Upper lobe of left lung (tissue), 6 donors: ENCODE data around the gene CCDC198. TPM values are rescaled to one million over a fixed set of nuclear protein-coding genes. Genes with fewer than 3 reads are reported as not detected.

Experiments
- ATAC-seq, 2 donors: fragments of 200-7000 bp; cut with Tn5 transposase; one replicate each; pipeline ENCODE4 v1.9.1; 2022; ENCODE audit warnings: mild to moderate bottlenecking in 2 of 2, moderate library complexity in 2 of 2; ENCODE audit not compliant: low FRiP score in 2 of 2
- DNase-seq, 2 donors: peaks; one replicate each; pipeline ENCODE4 v3.0.0-alpha.2; 2019 to 2020
- H3K27ac ChIP-seq, 4 donors: fragments of 200-600 bp; sonication (generic); one replicate each; pipeline ENCODE4 v1.5.1; 2016 to 2019
- H3K27me3 ChIP-seq, 4 donors: fragments of 200-600 bp; sonication (generic); one replicate each; pipeline ENCODE4 v1.5.1; 2017 to 2019
- H3K36me3 ChIP-seq, 4 donors: fragments of 200-600 bp; sonication (generic); one replicate each; pipeline ENCODE4 v1.5.1; 2016 to 2019
- H3K4me1 ChIP-seq, 4 donors: fragments of 200-600 bp; sonication (generic); one replicate each; pipeline ENCODE4 v1.5.1; 2018 to 2019
- H3K4me3 ChIP-seq, 4 donors: fragments of 200-600 bp; sonication (generic); one replicate each; pipeline ENCODE4 v1.5.1; 2017 to 2019; ENCODE audit warnings: mild to moderate bottlenecking in 2 of 4, moderate library complexity in 1 of 4
- H3K9me3 ChIP-seq, 4 donors: fragments of 200-600 bp; sonication (generic); one replicate each; pipeline ENCODE4 v1.5.1; 2018 to 2019
- CTCF ChIP-seq, 6 experiments: fragments of 450-650 bp in 4 of 6; fragments of 200-600 bp in 2 of 6; sonication (generic) in 2 of 6; IDR thresholded peaks; one replicate each; pipeline ENCODE4 v1.5.1; 2016 to 2019; ENCODE audit warnings: antibody characterized with exemption in 6 of 6
- EP300 ChIP-seq, 4 donors: sonication (generic); formaldehyde crosslinking; IDR thresholded peaks; one replicate each; pipeline ENCODE4 v1.5.1; 2017; ENCODE audit warnings: antibody characterized with exemption in 4 of 4, control low read depth in 2 of 4
- POLR2A ChIP-seq, 4 donors: fragments of 450-650 bp; IDR thresholded peaks; one replicate each; pipeline ENCODE4 v1.5.1; 2016 to 2017; ENCODE audit warnings: antibody characterized with exemption in 4 of 4, mild to moderate bottlenecking in 2 of 4
- POLR2AphosphoS5 ChIP-seq, 2 donors: sonication (generic); formaldehyde crosslinking; IDR thresholded peaks; one replicate each; pipeline ENCODE4 v1.5.1; 2017; ENCODE audit warnings: antibody characterized with exemption in 2 of 2
- WGBS, 2 donors: methylation state at CpG; one replicate each; pipeline ENCODE4 v1.1.5; 2017 to 2018; 5-methylcytosine and 5-hydroxymethylcytosine counted together
- total RNA-seq, 6 donors: library from RNA; depleted of rRNA in 4 of 6; stranded (reverse); fragments of >200 nt in 4 of 6; gene quantifications; one replicate each; pipeline versions ENCODE4 v1.1.0 to v1.2.1, GENCODE V29; 2016 to 2021
- donor health status: DM: no; HTN: no; CAD: no; lungs with moderate emphysema.
- donor health status: DM: no; HTN: yes; CAD: no; lungs with severe emphysema.

Gene CCDC198
- total RNA-seq, 6 donors from 2014 or later = not detected

- no peaks in the 10 kb centered on the region for H3K36me3 ChIP-seq
- H3K27ac ChIP-seq = no peak overlapping the region
- no peaks in the 10 kb centered on the region for H3K9me3 ChIP-seq
- DNase-seq (no peak), ATAC-seq (no peak)
- TF ChIP-seq POLR2A (IDR thresholded peaks at IDR 0.05) (no peak), POLR2AphosphoS5 (IDR thresholded peaks at IDR 0.05) (no peak), EP300 (IDR thresholded peaks at IDR 0.05) (no peak), CTCF (IDR thresholded peaks at IDR 0.05) (no peak)
- H3K4me1 ChIP-seq = no peaks in the 10 kb centered on the region
- no peaks in the 10 kb centered on the region for H3K27me3 ChIP-seq
- WGBS, 2 donors = 93% methylated on average over 4 of the region's 4 CpGs
- H3K4me3 ChIP-seq = no peak overlapping the region
These were observed 4.4 kb upstream of the CCDC198 start for GRCh38 chr14:57498035-57498434.

GRCh38 chr14:57495416-57495815 lies 1.8 kb upstream of the CCDC198 start:
- DNase-seq (no peak), ATAC-seq (no peak)
- Histone ChIP-seq H3K27ac (no peak overlapping the region), H3K27me3 (no peaks in the 10 kb centered on the region), H3K4me3 (no peak overlapping the region), H3K4me1 (no peaks in the 10 kb centered on the region), H3K36me3 (no peaks in the 10 kb centered on the region), H3K9me3 (no peaks in the 10 kb centered on the region)
- 72 to 92% methylated on average over 2 of the region's 2 CpGs for WGBS, 2 donors
- no peak for TF ChIP-seq CTCF (IDR thresholded peaks at IDR 0.05)
- TF ChIP-seq EP300 (IDR thresholded peaks at IDR 0.05) = no peak
- no peak for TF ChIP-seq POLR2AphosphoS5 (IDR thresholded peaks at IDR 0.05)
- TF ChIP-seq POLR2A (IDR thresholded peaks at IDR 0.05) = no peak

- Histone ChIP-seq H3K4me3 (no peak overlapping the region), H3K36me3 (no peaks in the 10 kb centered on the region), H3K9me3 (no peaks in the 10 kb centered on the region), H3K27ac (no peak overlapping the region), H3K27me3 (no peaks in the 10 kb centered on the region), H3K4me1 (no peaks in the 10 kb centered on the region)
- DNase-seq = no peak
- WGBS, 2 donors = 62 to 63% methylated on average over 2 of the region's 2 CpGs
- TF ChIP-seq POLR2AphosphoS5 (IDR thresholded peaks at IDR 0.05) = no peak
- TF ChIP-seq EP300 (IDR thresholded peaks at IDR 0.05) = no peak
- no peak for TF ChIP-seq CTCF (IDR thresholded peaks at IDR 0.05)
- no peak for TF ChIP-seq POLR2A (IDR thresholded peaks at IDR 0.05)
- ATAC-seq = peak in 1 of 2 donors; percentile 65
These were observed 798 bp downstream of the CCDC198 start for GRCh38 chr14:57492859-57493258.

- Histone ChIP-seq H3K27me3 (no peaks in the 10 kb centered on the region), H3K4me3 (no peak overlapping the region), H3K4me1 (no peaks in the 10 kb centered on the region), H3K36me3 (no peaks in the 10 kb centered on the region), H3K27ac (no peak overlapping the region), H3K9me3 (no peaks in the 10 kb centered on the region)
- DNase-seq (no peak), ATAC-seq (no peak)
- 77 to 95% methylated on average over 1 of the region's 1 CpG for WGBS, 2 donors
- TF ChIP-seq EP300 (IDR thresholded peaks at IDR 0.05) (no peak), POLR2AphosphoS5 (IDR thresholded peaks at IDR 0.05) (no peak), CTCF (IDR thresholded peaks at IDR 0.05) (no peak), POLR2A (IDR thresholded peaks at IDR 0.05) (no peak)
These were observed 2.0 kb downstream of the CCDC198 start for GRCh38 chr14:57491640-57492039.

GRCh38 chr14:57487771-57488170 lies 5.9 kb downstream of the CCDC198 start:
- ATAC-seq = peak in 1 of 2 donors; percentile 87
- no peak for TF ChIP-seq CTCF (IDR thresholded peaks at IDR 0.05)
- TF ChIP-seq POLR2AphosphoS5 (IDR thresholded peaks at IDR 0.05) = no peak
- TF ChIP-seq POLR2A (IDR thresholded peaks at IDR 0.05) = no peak
- TF ChIP-seq EP300 (IDR thresholded peaks at IDR 0.05) = no peak
- no peak overlapping the region for H3K27ac ChIP-seq
- no peaks in the 10 kb centered on the region for H3K27me3 ChIP-seq
- WGBS, 2 donors = 92 to 94% methylated on average over 1 of the region's 1 CpG
- no peaks in the 10 kb centered on the region for H3K36me3 ChIP-seq
- H3K9me3 ChIP-seq = no peaks in the 10 kb centered on the region
- DNase-seq = no peak
- H3K4me3 ChIP-seq = no peak overlapping the region
- no peaks in the 10 kb centered on the region for H3K4me1 ChIP-seq
